NAMALWA (cell line): Measurements from ENCODE around the gene DOCK7.
"Not testable (repeated sequence)": the region's sequence is repeated elsewhere in the genome, so short reads cannot be mapped to it uniquely, and the experiment has no call there.

Experiments
- DNase-seq: peaks from one replicate; pipeline ENCODE4 v3.0.0-alpha.2; 2015; ENCODE audit warnings: low spot score

DOCK7 gene, protein sequence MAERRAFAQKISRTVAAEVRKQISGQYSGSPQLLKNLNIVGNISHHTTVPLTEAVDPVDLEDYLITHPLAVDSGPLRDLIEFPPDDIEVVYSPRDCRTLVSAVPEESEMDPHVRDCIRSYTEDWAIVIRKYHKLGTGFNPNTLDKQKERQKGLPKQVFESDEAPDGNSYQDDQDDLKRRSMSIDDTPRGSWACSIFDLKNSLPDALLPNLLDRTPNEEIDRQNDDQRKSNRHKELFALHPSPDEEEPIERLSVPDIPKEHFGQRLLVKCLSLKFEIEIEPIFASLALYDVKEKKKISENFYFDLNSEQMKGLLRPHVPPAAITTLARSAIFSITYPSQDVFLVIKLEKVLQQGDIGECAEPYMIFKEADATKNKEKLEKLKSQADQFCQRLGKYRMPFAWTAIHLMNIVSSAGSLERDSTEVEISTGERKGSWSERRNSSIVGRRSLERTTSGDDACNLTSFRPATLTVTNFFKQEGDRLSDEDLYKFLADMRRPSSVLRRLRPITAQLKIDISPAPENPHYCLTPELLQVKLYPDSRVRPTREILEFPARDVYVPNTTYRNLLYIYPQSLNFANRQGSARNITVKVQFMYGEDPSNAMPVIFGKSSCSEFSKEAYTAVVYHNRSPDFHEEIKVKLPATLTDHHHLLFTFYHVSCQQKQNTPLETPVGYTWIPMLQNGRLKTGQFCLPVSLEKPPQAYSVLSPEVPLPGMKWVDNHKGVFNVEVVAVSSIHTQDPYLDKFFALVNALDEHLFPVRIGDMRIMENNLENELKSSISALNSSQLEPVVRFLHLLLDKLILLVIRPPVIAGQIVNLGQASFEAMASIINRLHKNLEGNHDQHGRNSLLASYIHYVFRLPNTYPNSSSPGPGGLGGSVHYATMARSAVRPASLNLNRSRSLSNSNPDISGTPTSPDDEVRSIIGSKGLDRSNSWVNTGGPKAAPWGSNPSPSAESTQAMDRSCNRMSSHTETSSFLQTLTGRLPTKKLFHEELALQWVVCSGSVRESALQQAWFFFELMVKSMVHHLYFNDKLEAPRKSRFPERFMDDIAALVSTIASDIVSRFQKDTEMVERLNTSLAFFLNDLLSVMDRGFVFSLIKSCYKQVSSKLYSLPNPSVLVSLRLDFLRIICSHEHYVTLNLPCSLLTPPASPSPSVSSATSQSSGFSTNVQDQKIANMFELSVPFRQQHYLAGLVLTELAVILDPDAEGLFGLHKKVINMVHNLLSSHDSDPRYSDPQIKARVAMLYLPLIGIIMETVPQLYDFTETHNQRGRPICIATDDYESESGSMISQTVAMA (N-terminal part only)

GRCh38 chr1:62687903-62688686 lies at the start of gene DOCK7:
Gene DOCK7, minus strand, starts transcription at chr1:62688386. Its CDS starts 122 bp downstream, at chr1:62688264.
- peak; percentile 53 for DNase-seq

- no peak for DNase-seq
These were observed 47.4 kb upstream of the DOCK7 start for GRCh38 chr1:62735491-62736171.

DNA sequence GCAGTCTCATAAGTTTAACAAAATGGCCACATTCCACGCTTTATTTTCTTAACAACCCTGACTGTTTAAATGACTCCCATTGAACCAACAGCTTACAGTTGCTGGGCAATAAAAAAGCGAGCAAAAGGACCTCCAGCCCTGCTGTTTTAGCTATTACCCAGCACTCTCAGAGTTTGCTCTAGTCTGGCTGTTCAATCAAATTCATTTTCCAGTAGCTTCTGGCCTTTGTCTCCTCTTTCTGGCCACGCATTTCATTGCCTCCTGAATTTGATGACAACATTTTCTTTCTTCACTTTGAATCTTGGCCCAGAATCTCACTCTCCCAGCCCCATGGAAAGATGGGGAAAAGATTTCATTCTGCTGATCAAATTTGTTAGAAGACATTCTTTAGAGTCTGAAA lies 44.1 kb upstream of the DOCK7 start:
- no peak for DNase-seq

DNA sequence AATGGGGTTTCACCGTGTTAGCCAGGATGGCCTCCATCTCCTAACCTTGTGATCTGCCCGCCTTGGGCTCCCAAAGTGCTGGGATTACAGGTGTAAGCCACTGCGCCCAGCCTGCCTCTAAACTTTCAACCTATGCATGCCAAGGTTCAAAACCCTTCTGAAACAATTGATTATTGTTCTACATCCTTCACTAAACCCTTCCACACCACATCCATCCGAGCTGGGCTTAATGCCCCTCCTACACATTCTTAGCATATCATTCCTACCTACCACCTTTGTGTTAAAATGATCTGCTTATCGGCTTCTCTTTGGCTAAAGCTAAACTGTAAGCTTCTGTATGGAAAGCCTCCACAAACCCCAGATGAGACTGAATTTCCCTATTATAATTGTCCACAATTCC lies 40.8 kb upstream of the DOCK7 start:
- DNase-seq = no peak

DNA sequence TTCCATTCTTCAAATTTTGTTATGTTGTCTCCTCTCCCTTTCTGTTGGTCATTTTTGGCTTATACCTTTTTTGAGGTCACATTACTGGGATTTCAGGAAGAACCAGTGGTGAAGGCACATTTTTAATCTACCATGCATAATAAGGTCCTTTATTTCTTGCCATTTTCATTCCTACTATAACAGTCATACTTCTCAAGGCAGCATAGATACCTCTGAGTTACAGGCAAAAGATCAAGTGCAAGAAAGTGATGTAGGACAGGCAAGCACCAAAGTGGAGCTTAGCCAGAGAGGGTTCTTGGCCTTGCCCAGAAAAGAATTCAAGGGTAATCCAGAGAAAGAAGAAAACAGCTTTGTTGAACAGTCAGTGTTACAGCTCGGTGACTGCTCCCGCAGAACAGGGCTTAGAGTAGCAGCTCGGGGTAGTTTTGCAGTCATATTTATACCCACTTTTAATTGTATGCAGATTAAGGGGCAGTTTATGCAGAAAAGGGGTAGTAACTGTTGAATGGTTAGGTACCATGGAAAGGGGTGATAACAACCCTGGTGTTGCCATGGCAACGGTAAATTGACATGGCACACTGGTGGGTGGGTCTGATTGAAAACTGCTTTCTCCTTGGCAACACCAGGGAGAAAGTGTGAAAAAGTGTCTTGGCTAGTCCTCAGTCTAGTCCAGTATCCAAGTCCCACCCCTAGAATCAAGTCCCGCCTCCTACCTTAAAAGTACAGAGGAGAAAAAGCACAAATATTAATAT lies 39.6 kb upstream of the DOCK7 start:
- DNase-seq = peak; percentile 21

GRCh38 chr1:62726011-62726442 lies 37.8 kb upstream of the DOCK7 start:
- no peak for DNase-seq

GRCh38 chr1:62725255-62725654 lies 37.1 kb upstream of the DOCK7 start:
- no peak for DNase-seq

- no peak for DNase-seq
These were observed 36.2 kb upstream of the DOCK7 start for GRCh38 chr1:62724430-62724829.

GRCh38 chr1:62723883-62724282 lies 35.7 kb upstream of the DOCK7 start:
- DNase-seq = no peak

- DNase-seq = no peak
These were observed 34.6 kb upstream of the DOCK7 start for GRCh38 chr1:62722796-62723195.

DNA sequence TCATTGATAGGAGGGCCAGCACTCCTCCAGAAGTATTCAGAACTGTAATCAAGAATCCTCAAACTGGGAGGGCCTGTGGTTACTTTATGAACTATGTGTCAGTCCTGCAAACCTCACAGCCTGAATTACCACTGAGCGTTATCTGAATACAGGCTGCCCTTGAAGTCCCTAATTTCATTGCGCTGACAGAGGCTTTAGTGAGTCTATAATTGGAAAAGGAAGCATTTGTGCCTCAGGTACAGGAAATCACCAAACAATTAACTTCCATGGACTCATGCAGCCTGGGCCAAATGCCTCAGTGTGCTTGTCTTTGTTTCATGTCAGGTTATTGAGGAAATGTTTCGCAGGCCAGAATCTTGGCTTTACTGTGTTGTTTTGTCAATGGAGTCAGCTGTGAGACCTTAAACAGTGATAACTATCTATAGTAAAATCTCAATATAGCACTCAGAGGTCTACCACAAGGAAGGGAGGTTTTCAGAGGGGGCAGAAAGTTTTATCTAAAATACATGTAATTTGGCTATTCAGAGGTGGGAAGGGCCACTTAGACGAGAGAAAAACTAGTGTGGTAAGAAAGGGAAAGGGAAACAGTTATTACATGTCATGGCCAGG lies 32.9 kb upstream of the DOCK7 start:
- no peak for DNase-seq

GRCh38 chr1:62718400-62718799 lies 30.2 kb upstream of the DOCK7 start:
- DNase-seq = not testable (repeated sequence)

GRCh38 chr1:62717483-62717882 lies 29.3 kb upstream of the DOCK7 start:
- no peak for DNase-seq

GRCh38 chr1:62716397-62716796 lies 28.2 kb upstream of the DOCK7 start:
- DNase-seq = no peak

DNA sequence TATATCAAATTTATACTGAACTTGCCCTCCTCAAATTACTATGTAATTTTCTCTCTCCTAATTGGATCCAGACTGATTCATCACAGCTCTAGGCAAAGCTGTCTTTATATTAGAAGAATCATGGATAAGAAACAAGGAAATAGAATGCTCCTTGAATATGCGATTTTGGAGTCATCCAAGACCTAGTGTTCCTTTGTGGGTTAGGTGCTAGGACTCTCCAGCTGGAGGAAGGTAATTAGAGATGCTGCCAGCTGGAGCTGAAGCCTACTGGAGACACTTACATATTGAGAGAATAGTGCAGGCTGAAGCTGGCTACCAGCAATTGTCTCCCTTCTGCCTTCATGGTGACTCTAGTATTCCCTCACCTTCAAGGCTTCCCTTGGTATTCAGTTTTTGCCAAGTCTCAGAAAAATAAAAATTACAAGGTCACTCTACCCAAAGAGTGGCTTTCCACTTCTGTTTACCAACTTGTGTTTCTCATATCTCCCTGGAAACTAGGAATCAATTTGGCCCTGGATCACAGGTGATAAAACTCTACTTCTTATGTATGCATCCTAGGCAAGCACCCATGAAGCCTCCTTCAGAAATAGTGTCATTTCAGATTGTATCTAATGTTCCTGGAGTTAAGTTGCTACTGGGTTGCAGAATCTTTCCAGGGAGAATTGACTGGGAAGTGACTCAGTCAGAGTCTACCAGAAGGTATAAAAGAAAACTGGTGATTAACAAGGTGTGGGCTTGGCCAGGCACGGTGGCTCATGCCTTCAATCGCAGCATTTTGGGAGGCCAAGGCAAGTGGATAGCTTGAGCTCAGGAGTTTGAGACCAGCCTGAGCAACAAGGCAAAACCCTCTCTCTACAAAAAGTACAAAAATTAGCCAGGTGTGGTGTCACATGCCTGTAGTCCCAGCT lies 24.4 kb upstream of the DOCK7 start:
- DNase-seq = no peak

GRCh38 chr1:62707744-62708120 lies 19.5 kb upstream of the DOCK7 start:
- DNase-seq = no peak

DNA sequence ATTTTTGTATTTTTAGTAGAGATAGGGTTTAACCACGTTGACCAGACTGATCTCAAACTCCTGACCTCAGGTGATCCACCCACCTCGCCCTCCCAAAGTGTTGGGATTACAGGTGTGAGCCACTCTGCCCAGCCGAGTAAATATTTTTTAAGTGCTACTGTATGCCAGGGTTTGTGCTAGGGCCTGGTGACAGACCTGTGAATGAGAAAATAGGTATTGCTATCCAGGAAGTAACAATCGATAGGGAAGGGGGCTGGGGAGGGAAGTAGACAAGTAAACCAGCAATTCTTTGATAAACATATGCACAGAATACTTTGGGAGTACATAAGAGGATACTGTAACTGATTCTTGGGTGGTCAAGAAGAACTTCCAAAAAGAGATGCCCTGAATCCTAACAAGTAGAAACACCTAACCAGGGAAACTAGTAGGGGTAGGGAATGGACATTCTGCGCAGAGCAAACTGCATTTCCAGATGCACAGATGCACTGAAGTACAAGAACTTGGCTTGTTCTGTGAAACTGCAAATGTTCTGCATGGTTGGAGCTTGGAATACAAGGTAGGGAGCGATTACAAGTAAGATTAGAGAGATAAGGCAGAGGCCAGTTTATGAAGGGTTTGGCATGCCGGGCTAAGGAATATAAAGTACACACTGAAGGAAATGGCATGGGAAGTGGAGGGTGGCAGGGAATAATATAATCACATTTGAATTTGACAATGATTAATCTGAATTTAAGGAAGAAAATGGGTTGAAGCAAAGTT lies 19.0 kb upstream of the DOCK7 start:
- no peak for DNase-seq

- DNase-seq = not testable (repeated sequence)
These were observed 10.0 kb upstream of the DOCK7 start for GRCh38 chr1:62698161-62698560.
